SK-N-SH (cell line): Measurements from ENCODE around the gene NFATC4.

Experiments
- EZH2phosphoT487 ChIP-seq: fragments of 200-600 bp; sonication (generic); IDR thresholded peaks from 2 replicates; pipeline ENCODE4 v1.6.1; 2017; ENCODE audit warnings: low read depth, mixed run types, mild to moderate bottlenecking, antibody characterized with exemption, moderate library complexity, borderline replicate concordance
- GABPA ChIP-seq: IDR thresholded peaks from 2 replicates; pipeline ENCODE4 v1.4.0; 2012; ENCODE audit warnings: low read depth, mild to moderate bottlenecking
- POLR2AphosphoS5 ChIP-seq: IDR thresholded peaks from 2 replicates; pipeline ENCODE4 v1.6.1; 2012; ENCODE audit warnings: low read depth, low read length
- RFX5 ChIP-seq: IDR thresholded peaks from 2 replicates; pipeline ENCODE4 v1.6.1; 2012; ENCODE audit warnings: mild to moderate bottlenecking, improper control_type of control experiment, low read length
- TAF1 ChIP-seq: IDR thresholded peaks from 2 replicates; pipeline ENCODE4 v1.6.1; 2012; ENCODE audit warnings: low read depth, mild to moderate bottlenecking, low read length, moderate library complexity, borderline replicate concordance
- TCF12 ChIP-seq: IDR thresholded peaks from 2 replicates; pipeline ENCODE4 v1.4.0; 2012
- TF ChIP-seq, protein P1 (sequence below): IDR thresholded peaks from 2 replicates; pipeline ENCODE4 v1.4.0; 2012; ENCODE audit warnings: low read depth, borderline replicate concordance
- TF ChIP-seq, protein P2 (sequence below): fragments of 200-600 bp; sonication (generic); IDR thresholded peaks from 2 replicates; pipeline ENCODE4 v1.6.1; 2017; ENCODE audit warnings: antibody characterized with exemption, mild to moderate bottlenecking, moderate library complexity
- TF ChIP-seq, protein P3 (sequence below): IDR thresholded peaks from 2 replicates; pipeline ENCODE4 v1.6.1; 2012; ENCODE audit warnings: mild to moderate bottlenecking, low read depth, low read length, moderate library complexity

DNA sequence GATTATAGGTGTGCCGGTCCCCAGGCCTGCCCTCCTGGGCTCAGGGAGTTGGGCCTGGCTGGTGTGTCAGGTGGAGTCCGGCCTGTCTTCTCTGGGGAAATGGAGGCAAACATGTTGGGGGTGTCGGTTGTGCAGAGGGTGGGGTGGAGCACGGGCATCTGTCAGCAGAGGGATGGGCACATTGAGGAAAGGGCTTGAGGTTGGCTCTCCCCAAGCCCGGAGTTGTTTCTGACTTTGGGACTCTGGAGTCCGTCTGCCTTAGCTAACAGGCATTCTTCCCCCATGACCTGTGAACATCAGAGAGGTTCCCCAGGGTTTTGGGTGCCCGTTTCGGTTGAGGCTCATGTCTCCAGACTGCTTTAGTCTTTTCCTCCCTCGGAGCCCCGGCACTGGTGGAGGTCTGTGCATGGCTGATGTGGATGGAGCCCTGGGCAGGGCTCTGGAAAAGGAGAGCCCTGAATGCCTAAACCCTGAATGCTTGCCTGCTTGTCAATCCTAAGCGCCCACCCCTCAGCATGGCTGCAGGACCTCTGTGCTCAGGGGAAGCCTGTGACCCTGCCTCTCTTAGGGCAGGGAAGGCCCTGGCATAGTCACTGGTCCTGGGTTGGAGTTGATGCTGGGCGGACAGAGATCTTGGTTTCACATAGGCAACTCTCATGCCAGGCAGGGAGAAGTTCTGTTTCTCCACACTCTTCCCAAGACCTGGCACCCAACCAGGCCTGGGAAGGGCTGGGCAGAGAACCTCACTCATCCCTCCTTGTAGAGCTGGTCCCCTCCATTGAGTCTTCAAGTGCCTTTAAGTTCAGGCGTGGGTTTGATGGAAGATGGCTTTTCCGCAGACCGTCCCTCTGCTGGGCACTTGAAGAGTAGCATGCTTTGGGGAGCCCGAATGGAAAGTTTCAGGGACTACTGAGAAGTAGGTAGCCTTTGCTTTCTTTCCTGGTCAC, 43.7 kb downstream of the NFATC4 start:
- TF ChIP-seq, protein P1, sequence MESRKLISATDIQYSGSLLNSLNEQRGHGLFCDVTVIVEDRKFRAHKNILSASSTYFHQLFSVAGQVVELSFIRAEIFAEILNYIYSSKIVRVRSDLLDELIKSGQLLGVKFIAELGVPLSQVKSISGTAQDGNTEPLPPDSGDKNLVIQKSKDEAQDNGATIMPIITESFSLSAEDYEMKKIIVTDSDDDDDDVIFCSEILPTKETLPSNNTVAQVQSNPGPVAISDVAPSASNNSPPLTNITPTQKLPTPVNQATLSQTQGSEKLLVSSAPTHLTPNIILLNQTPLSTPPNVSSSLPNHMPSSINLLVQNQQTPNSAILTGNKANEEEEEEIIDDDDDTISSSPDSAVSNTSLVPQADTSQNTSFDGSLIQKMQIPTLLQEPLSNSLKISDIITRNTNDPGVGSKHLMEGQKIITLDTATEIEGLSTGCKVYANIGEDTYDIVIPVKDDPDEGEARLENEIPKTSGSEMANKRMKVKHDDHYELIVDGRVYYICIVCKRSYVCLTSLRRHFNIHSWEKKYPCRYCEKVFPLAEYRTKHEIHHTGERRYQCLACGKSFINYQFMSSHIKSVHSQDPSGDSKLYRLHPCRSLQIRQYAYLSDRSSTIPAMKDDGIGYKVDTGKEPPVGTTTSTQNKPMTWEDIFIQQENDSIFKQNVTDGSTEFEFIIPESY = no peak
- TF ChIP-seq POLR2AphosphoS5 (no peak), GABPA (no peak), EZH2phosphoT487 (no peak), TCF12 (no peak), TAF1 (no peak), RFX5 (no peak)
- TF ChIP-seq, protein P2, sequence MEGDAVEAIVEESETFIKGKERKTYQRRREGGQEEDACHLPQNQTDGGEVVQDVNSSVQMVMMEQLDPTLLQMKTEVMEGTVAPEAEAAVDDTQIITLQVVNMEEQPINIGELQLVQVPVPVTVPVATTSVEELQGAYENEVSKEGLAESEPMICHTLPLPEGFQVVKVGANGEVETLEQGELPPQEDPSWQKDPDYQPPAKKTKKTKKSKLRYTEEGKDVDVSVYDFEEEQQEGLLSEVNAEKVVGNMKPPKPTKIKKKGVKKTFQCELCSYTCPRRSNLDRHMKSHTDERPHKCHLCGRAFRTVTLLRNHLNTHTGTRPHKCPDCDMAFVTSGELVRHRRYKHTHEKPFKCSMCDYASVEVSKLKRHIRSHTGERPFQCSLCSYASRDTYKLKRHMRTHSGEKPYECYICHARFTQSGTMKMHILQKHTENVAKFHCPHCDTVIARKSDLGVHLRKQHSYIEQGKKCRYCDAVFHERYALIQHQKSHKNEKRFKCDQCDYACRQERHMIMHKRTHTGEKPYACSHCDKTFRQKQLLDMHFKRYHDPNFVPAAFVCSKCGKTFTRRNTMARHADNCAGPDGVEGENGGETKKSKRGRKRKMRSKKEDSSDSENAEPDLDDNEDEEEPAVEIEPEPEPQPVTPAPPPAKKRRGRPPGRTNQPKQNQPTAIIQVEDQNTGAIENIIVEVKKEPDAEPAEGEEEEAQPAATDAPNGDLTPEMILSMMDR = peak; percentile 73
- TF ChIP-seq, protein P3, sequence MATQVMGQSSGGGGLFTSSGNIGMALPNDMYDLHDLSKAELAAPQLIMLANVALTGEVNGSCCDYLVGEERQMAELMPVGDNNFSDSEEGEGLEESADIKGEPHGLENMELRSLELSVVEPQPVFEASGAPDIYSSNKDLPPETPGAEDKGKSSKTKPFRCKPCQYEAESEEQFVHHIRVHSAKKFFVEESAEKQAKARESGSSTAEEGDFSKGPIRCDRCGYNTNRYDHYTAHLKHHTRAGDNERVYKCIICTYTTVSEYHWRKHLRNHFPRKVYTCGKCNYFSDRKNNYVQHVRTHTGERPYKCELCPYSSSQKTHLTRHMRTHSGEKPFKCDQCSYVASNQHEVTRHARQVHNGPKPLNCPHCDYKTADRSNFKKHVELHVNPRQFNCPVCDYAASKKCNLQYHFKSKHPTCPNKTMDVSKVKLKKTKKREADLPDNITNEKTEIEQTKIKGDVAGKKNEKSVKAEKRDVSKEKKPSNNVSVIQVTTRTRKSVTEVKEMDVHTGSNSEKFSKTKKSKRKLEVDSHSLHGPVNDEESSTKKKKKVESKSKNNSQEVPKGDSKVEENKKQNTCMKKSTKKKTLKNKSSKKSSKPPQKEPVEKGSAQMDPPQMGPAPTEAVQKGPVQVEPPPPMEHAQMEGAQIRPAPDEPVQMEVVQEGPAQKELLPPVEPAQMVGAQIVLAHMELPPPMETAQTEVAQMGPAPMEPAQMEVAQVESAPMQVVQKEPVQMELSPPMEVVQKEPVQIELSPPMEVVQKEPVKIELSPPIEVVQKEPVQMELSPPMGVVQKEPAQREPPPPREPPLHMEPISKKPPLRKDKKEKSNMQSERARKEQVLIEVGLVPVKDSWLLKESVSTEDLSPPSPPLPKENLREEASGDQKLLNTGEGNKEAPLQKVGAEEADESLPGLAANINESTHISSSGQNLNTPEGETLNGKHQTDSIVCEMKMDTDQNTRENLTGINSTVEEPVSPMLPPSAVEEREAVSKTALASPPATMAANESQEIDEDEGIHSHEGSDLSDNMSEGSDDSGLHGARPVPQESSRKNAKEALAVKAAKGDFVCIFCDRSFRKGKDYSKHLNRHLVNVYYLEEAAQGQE = no peak
